Rectal smooth muscle tissue (tissue), 1 donor: ENCODE measurements around the gene DAB1.
"Not testable (repeated sequence)": the region's sequence is repeated elsewhere in the genome, so short reads cannot be mapped to it uniquely, and the experiment has no call there.

Experiments used
- H3K27ac ChIP-seq: one replicate; pipeline ENCODE4 v1.7.0; 2013; ENCODE audit warnings: low read depth, low read length, inconsistent platforms
- H3K27me3 ChIP-seq: one replicate; pipeline ENCODE4 v1.7.0; 2013; ENCODE audit warnings: low read length; ENCODE audit not compliant: control insufficient read depth, insufficient read depth
- H3K36me3 ChIP-seq: one replicate; pipeline ENCODE4 v1.7.0; 2013; ENCODE audit warnings: low read length; ENCODE audit not compliant: control insufficient read depth, insufficient read depth
- H3K4me1 ChIP-seq: one replicate; pipeline ENCODE4 v1.7.0; 2013; ENCODE audit warnings: low read length; ENCODE audit not compliant: control insufficient read depth, insufficient read depth
- H3K4me3 ChIP-seq: one replicate; pipeline ENCODE4 v1.7.0; 2013; ENCODE audit warnings: low read length
- H3K9ac ChIP-seq: one replicate; pipeline ENCODE4 v1.7.0; 2013; ENCODE audit warnings: low read length

Gene DAB1

DNA sequence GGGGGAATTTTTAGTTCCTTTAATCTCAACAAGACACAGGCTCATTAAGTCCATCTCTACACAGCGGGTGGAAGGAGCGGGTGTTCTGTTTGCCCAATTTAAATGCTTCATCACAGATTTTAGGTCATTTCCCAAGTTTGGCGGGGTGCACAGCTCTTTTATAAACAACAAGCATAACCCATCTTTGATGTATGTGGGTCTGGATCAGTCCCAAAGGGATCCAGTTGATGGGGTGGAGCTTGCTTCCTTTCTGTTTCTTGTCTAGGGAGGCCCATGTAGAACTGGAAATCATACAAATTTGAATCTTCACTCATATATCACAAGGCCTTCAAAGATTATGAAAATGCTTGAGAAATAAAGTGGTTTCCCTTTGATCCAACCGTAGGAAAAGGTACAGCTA is 317.6 kb downstream of the DAB1 start:
- Histone ChIP-seq H3K4me1 (no peaks in the 10 kb centered on the region), H3K9ac (no peak overlapping the region), H3K4me3 (no peak overlapping the region), H3K27ac (no peak overlapping the region), H3K27me3 (no peaks in the 10 kb centered on the region), H3K36me3 (no peaks in the 10 kb centered on the region)

DNA sequence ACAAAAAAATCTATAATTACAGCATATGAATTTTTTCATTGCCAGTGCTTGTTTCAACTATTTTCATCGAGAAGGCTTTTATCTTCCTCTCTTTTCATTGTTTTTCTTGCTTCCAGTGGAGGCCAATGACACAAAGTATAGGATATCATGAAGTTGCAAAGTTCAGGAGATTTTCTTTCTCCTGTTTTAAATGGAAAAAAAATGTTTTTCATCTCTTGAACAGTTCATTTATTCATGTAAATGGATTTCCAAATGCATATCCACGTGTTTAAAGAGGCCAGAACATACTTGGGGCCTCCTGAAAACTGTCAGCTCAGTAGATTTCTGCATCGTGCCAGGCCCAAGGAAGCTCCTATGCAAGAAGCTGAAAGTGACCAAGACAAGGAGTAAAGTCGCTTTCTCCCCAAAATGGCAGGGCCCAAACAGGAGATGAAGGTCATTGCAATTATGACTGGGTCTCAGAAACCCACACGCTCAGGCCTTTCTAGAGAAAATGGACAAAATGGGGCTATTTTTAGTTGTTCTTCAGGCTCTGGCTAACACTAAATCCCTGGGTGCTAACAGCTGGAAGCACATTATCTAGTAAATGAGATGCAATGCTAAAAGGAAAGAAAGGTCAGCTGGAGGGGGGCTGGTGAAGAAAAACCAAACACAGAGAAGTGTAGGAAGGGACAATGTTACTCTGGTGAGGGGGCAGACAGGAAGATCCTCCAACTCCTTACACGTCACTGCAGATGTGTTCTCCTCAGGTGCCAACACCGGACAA is 321.1 kb downstream of the DAB1 start:
- no peaks in the 10 kb centered on the region for H3K27me3 ChIP-seq
- no peak overlapping the region for H3K9ac ChIP-seq
- no peak overlapping the region for H3K27ac ChIP-seq
- H3K4me3 ChIP-seq, result no peak overlapping the region
- no peaks in the 10 kb centered on the region for H3K36me3 ChIP-seq
- no peaks in the 10 kb centered on the region for H3K4me1 ChIP-seq

DNA sequence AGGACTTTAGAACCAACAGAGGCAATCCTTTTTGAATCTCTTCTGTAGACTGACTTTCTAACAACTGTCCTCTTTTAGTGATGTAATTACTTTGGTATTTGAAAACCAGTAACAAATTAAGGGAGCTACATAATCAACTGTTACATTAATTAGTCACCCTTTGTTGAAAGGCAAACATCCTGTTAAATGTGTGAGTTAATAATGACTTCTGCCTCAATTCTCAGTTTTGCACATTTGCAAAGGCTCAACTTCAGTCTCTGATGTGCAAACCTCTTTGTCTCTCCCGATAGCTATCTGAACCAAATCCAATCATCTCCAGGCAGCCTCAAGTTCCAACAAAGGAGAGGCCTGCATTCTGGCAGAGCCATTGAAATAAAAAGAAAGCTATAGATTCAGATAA is 322.7 kb downstream of the DAB1 start:
- no peak overlapping the region for H3K9ac ChIP-seq
- no peak overlapping the region for H3K27ac ChIP-seq
- no peaks in the 10 kb centered on the region for H3K27me3 ChIP-seq
- H3K36me3 ChIP-seq, result no peaks in the 10 kb centered on the region
- H3K4me1 ChIP-seq, result no peaks in the 10 kb centered on the region
- no peak overlapping the region for H3K4me3 ChIP-seq

DNA sequence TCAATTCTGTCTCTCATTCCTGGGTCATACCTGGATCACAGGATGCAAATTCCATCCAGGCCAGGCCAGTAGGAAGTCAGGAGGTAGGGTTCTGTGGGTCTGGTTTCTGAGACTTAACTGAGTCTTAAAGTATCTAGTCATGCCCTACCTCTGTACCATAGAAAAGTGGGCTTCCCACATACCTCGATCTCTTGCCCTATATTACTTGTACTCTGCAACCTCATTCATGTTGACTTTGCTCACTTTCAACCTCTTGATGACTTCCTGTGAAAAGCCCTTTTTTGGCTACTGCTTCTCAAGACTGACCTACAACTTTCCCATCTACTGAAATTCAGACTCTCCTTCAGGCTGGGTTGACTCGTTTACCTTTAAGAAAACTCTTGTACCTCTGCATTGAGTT is 329.1 kb downstream of the DAB1 start:
- H3K27ac ChIP-seq, result no peak overlapping the region
- no peaks in the 10 kb centered on the region for H3K27me3 ChIP-seq
- H3K4me1 ChIP-seq, result no peaks in the 10 kb centered on the region

DNA sequence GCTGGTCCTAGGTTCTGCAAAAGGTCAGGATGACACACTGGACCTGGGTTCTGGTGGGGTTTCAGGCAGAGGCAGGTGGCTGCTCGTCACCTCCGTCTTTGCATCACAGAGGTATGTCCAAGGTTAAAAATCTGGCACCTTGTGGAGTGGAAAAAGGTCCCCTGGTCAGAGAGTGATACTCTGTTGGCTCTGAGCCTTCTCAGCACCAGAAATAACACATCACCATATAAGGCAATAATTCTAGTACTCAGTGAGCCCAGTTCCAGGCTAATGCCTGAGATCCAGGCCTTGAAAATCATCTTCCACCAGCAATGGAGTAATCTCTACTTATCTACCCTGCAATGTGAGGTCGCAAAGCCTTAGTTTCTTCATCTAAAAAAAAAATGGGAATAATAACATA is 330.7 kb downstream of the DAB1 start:
- H3K27me3 ChIP-seq, result no peaks in the 10 kb centered on the region
- H3K9ac ChIP-seq, result no peak overlapping the region
- H3K4me3 ChIP-seq, result no peak overlapping the region
- H3K27ac ChIP-seq, result no peak overlapping the region
- no peaks in the 10 kb centered on the region for H3K36me3 ChIP-seq
- no peaks in the 10 kb centered on the region for H3K4me1 ChIP-seq

More for the DNA sequence above, 329.1 kb downstream of the DAB1 start:
- Histone ChIP-seq H3K36me3 (no peaks in the 10 kb centered on the region), H3K4me3 (no peak overlapping the region), H3K9ac (no peak overlapping the region)

DNA sequence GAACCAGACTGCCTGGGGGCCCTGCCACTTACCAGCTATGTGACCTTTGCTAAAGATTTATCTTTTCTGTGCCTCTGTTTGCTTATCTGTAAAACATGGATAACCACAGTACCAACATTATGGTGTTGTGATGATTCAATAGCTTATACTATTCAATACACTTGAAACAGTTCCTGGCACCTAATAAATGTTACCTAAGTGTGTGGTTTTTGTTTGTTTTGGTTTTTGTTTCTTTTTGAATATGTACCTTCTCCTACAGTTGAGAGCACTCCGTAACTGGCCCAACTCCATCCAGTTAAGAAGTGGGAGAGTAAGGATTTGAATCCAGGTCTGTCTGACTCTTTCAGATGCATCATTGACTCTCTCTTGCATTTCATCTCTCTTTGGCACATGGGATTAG is 332.2 kb downstream of the DAB1 start:
- Histone ChIP-seq H3K4me1 (no peaks in the 10 kb centered on the region), H3K36me3 (no peaks in the 10 kb centered on the region), H3K4me3 (no peak overlapping the region), H3K27ac (no peak overlapping the region), H3K9ac (no peak overlapping the region), H3K27me3 (no peaks in the 10 kb centered on the region)

DNA sequence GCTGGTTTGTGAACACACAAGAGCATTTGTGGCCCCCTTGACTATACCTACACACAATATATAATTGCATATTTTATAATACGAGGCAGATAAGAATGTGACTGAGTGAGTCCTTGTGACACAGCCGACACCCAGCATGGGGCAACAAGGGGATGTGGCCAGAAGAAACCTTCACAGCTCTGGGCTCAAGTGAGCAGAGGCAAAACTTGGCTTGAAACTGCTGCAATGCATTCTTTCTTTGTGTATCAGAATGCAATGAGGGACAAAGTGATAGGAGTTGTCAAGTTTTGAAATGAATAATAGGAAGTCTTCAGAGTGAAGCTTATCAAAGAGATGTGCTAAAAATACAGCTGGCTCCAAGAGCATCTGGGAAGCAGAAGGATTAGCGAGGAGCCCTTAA is 334.0 kb downstream of the DAB1 start:
- Histone ChIP-seq H3K4me1 (no peaks in the 10 kb centered on the region), H3K4me3 (no peak overlapping the region), H3K36me3 (no peaks in the 10 kb centered on the region), H3K9ac (no peak overlapping the region), H3K27ac (no peak overlapping the region), H3K27me3 (no peaks in the 10 kb centered on the region)

DNA sequence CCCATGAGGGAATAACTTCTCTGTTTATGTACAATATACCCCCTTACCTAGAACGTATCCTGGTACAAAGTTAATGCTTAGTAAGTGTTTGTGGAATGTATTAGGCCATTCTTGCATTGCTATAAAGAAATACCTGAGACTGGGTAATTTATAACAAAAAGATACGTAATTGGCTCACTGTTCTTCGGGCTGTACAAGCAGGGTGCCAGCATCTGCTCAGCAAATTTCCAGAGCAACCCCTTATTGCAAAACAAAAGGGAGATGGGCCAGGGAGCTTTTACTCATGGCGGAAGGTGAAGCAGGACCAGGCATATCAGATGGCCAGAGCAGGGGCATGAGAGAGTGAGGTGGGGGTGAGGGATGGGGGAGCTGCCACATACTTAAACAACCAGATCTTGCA is 334.6 kb downstream of the DAB1 start:
- H3K9ac ChIP-seq, result no peak overlapping the region
- H3K27ac ChIP-seq, result no peak overlapping the region
- no peaks in the 10 kb centered on the region for H3K36me3 ChIP-seq
- no peaks in the 10 kb centered on the region for H3K27me3 ChIP-seq
- no peaks in the 10 kb centered on the region for H3K4me1 ChIP-seq
- no peak overlapping the region for H3K4me3 ChIP-seq

DNA sequence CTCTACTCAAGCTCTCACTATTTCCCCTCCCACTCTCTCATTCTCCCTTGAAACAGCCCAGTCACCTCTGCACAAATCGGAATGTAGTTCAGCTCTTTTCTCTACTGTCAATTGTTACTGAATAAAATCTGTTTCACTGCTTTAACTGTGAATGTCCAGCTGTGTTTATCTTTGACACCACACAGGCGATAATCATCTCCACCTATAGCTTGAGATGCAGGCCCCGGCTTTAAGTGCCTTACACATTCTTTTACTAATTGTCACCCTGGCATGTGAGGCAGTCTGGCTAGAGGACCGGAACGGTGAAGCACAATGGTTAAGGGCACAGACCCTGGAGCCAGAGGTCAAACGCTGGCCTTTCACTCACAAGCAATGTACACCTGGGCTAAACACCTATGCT is 335.2 kb downstream of the DAB1 start:
- Histone ChIP-seq H3K36me3 (no peaks in the 10 kb centered on the region), H3K4me1 (no peaks in the 10 kb centered on the region), H3K4me3 (no peak overlapping the region), H3K27me3 (no peaks in the 10 kb centered on the region), H3K9ac (no peak overlapping the region), H3K27ac (no peak overlapping the region)

DNA sequence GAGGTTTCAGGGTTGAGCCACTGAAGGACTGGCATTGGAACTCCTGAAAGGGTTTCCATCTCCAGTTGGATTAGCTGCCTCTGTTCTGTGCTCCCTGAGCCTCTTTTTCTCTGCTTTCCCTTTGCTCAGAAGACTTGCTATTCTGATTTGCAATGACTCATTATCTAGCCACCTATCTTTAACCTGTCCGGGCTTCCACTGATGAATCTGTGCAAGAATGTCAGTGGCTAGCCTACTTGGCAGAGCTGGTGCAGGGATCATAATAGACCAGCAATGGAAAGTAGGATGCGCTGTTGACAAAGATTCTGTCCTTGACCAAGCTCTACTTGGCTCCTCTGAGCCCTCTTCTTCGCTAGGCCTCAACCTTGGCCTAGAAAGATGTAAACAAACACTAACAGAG is 336.2 kb downstream of the DAB1 start:
- H3K4me3 ChIP-seq, H3K4me1 ChIP-seq, H3K27me3 ChIP-seq, H3K36me3 ChIP-seq, H3K27ac ChIP-seq, H3K9ac ChIP-seq: not testable (repeated sequence)

DNA sequence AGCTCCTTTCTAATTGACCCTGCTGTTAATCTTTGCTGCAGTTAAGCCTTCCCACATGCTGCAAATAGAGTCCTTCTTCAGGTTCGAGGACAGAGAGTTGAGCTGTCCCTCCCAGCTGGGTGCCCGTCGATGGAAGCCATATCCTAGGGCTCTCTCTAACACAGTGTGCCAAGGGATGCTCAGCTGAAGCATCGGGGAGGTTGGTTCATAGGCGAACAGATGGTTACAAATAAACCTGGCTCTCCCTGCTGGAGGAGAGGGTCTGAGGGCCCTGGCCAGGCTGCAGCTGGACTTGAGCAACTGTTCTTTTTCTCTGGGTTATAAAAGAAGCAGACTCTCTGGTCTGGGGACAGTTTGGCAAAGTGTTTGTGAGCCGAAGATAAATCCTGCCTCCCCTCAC is 337.7 kb downstream of the DAB1 start:
- Histone ChIP-seq H3K9ac (no peak overlapping the region), H3K4me1 (no peaks in the 10 kb centered on the region), H3K36me3 (no peaks in the 10 kb centered on the region), H3K27ac (no peak overlapping the region), H3K27me3 (no peaks in the 10 kb centered on the region), H3K4me3 (no peak overlapping the region)

DNA sequence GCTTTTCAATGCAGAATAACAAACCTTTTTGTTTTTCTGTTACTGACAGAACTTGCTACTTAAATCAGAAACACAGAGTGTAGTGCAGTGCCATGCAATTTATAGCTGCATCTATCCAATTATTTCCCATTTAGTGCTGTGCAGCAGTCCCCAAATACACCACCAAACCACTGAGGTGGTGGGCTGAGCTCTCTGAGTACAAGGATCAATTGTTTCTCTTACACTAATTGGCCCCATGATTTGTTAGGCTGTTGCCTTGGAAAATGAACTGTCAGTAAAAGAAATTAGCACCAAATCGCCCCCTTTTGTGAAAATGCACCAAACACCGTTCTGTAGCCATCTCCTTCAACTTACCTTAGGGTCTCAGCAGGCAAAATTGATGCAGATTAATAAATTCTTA is 339.2 kb downstream of the DAB1 start:
- Histone ChIP-seq H3K27me3 (no peaks in the 10 kb centered on the region), H3K4me1 (no peaks in the 10 kb centered on the region), H3K4me3 (no peak overlapping the region), H3K9ac (no peak overlapping the region), H3K27ac (no peak overlapping the region), H3K36me3 (no peaks in the 10 kb centered on the region)

DNA sequence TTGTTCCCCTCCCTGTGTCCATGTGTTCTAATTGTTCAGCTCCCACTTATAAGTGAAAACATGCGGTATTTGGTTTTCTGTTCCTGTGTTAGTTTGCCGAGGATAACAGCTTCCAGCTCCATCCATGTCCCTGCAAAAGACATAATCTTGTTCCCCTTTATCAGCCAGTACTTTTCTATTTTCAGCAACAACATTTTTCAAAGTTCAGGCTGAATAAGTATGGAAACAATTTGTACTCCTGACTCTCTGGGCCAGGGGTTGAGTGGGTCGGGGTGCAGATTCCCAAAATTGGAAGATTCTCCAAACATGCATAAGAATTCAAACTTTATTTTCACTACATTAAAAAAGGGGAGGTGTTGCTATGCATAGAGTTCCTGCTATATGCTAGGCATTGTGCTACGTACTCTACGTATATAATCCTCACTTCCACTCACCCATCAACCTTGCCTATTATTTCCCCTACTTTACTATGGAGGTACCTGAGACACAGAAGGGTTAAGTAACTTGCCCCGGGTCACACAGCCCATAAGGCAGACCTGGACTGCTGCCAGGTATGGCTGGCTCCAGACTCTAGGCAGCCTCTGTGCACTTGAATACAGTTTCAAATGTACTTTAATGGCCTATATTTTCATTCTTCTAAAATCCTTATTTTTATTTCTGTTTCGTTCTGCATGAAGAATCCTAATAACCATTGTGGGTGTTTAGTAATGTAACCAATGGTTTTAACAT is 341.0 kb downstream of the DAB1 start:
- no peak overlapping the region for H3K4me3 ChIP-seq
- H3K27me3 ChIP-seq, result no peaks in the 10 kb centered on the region
- H3K4me1 ChIP-seq, result no peaks in the 10 kb centered on the region
- H3K9ac ChIP-seq, result no peak overlapping the region
- H3K36me3 ChIP-seq, result no peaks in the 10 kb centered on the region
- H3K27ac ChIP-seq, result no peak overlapping the region
